GM12891 (cell line): ENCODE data around the gene GALNT7.
A peak's percentile ranks its signal among the peaks of the same experiment; 100 is the strongest.
"Not testable (repeated sequence)": the region's sequence is repeated elsewhere in the genome, so short reads cannot be mapped to it uniquely, and the experiment has no call there.

Experiments used
- DNase-seq: peaks from one replicate; pipeline ENCODE4 v3.0.0; 2011; ENCODE audit warnings: low spot score; ENCODE audit not compliant: insufficient read length
- FAIRE-seq: peaks from 2 replicates; lab custom pipeline; 2011; peaks lifted over from hg19 to GRCh38; lab: Jason Lieb, UNC
- PAX5 ChIP-seq: IDR thresholded peaks from 2 replicates; pipeline ENCODE4 v1.6.1; 2011; ENCODE audit warnings: low read length, moderate library complexity, mild to moderate bottlenecking; ENCODE audit not compliant: insufficient read depth, severe bottlenecking
- POLR2A ChIP-seq: IDR thresholded peaks from 2 replicates; pipeline ENCODE4 v1.6.1; 2011; ENCODE audit warnings: low read depth, low read length, control low read depth
- POLR2AphosphoS5 ChIP-seq: IDR thresholded peaks from 2 replicates; pipeline ENCODE4 v1.6.1; 2011; ENCODE audit warnings: low read depth, low read length, control low read depth
- POU2F2 ChIP-seq: IDR thresholded peaks from 2 replicates; pipeline ENCODE4 v1.6.1; 2011; ENCODE audit warnings: low read depth, mild to moderate bottlenecking, control low read depth, low read length, moderate library complexity
- SPI1 ChIP-seq: IDR thresholded peaks from 2 replicates; pipeline ENCODE4 v1.6.1; 2011; ENCODE audit warnings: low read depth, low read length, control low read depth
- TAF1 ChIP-seq: IDR thresholded peaks from 2 replicates; pipeline ENCODE4 v1.6.1; 2011; ENCODE audit warnings: low read depth, low read length, control low read depth

The GALNT7 gene

GRCh38 chr4:173208420-173208819 is 39.8 kb downstream of the GALNT7 start:
- no peak for FAIRE-seq
- DNase-seq: no peak
- TF ChIP-seq POLR2A (no peak), POLR2AphosphoS5 (no peak), SPI1 (no peak), POU2F2 (no peak), PAX5 (no peak), TAF1 (no peak)

- DNase-seq (no peak), FAIRE-seq (no peak)
- TF ChIP-seq TAF1 (no peak), PAX5 (no peak), POU2F2 (no peak), POLR2A (no peak), SPI1 (no peak), POLR2AphosphoS5 (no peak)
Observed at GRCh38 chr4:173211222-173211621, 42.6 kb downstream of the GALNT7 start.

DNA sequence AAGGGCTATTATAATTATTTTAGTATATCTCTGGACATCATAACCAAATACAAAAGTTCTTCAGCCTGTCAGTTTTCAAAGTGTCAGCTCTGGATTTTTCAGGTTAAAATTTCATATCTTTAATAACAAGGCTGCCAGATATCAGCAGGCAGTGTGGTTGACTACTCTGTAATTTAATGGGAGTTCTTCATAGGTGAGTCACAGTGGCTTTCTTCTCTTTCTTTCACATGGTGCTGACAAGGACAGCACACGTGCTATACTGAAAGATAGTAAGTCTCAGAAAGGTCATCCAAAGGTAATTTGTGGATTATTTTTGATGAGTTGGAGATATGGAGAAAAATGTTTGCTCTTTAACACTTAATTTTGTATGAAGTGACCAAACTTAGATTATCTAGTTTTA is 43.2 kb downstream of the GALNT7 start:
- DNase-seq: no peak
- TF ChIP-seq POU2F2 (no peak), POLR2AphosphoS5 (no peak), SPI1 (no peak), POLR2A (no peak), PAX5 (no peak), TAF1 (no peak)
- FAIRE-seq: peak; percentile 64

DNA sequence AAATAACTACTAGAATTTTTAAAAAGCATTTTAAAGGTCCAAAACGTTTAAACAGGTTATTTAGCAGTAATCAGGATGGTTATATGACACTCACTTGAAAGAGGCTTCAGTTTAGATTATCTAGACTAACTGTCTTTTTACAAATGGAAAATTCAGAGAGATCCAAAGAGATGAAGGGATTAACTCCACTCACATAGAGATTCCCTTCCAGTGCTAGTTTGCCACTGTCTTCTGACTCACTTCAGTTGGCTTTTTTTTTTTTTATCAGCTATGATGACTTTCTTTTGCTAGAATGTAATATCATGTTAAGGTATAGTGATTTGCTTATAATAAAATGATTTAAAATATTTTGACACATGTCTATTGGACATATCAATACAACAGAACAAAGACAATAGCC is 43.8 kb downstream of the GALNT7 start:
- TF ChIP-seq POLR2AphosphoS5 (no peak), PAX5 (no peak), SPI1 (no peak), TAF1 (no peak), POLR2A (no peak), POU2F2 (no peak)
- DNase-seq (no peak), FAIRE-seq (no peak)

DNA sequence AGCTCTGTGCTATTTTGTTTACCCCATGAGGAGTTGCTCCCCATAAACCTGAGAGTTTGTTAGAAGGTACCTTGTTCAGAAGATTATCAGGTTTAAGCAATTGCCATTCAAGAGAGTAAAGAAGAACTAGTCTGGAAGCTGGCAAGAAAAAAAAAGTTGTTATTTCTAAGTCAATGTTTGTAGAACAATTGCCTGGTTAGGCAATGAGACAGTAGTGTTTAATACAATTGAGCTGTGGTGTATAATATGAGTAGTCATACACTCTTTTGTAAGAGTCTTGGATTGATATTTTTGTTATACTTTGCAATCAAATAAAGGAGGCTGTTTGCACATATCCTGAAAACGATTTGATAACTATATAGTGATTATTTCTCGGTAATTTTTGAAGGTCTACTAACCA is 44.7 kb downstream of the GALNT7 start:
- TF ChIP-seq POLR2A (no peak), TAF1 (no peak), PAX5 (no peak), POLR2AphosphoS5 (no peak), SPI1 (no peak), POU2F2 (no peak)
- peak; percentile 13 for FAIRE-seq
- DNase-seq: no peak

DNA sequence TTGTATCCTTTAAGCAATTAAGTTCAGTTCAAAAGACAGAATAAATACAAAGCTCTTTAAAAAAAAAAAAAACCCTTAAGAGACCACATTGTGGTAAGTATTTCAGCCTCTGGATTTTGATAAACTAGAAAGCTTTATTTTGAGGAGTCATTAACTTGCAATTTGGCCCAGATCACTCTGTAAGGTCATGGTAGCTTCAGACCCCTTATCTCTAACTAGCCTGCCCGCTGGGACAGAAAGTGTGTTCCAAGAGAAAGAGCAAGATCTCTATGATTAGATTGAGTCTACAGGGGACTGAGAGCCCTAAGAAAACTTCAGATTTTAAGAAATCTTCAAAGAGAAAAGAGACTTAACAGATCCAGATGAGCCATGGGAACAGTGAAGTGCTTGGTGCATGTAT is 45.6 kb downstream of the GALNT7 start:
- DNase-seq (no peak), FAIRE-seq (no peak)

DNA sequence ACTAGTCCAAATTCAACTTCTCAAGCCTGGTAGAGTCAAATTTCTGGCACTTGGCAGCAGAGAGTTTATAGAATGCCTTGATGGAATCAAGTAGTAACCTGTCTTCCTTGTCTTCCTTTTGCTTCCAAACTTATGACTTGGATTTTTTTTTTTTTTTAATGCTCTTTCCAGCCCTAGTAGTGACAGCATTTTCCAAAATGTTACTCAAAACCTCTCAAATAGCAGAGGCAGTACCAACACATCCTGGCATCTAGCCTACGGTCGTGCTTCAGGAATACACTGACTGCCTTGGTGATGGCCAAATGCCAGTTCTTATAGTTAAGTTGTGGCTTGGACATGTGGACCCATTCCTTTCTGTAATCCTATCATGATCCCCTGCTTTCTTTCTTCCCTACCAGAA is 46.0 kb downstream of the GALNT7 start:
- no peak for DNase-seq
- TF ChIP-seq PAX5 (no peak), POLR2A (no peak), POLR2AphosphoS5 (no peak), TAF1 (no peak), POU2F2 (no peak), SPI1 (no peak)
- no peak for FAIRE-seq

More for the DNA sequence above, 45.6 kb downstream of the GALNT7 start:
- no peak for TF ChIP-seq POLR2AphosphoS5
- TF ChIP-seq PAX5: no peak
- TF ChIP-seq SPI1: no peak
- no peak for TF ChIP-seq POLR2A
- no peak for TF ChIP-seq POU2F2
- no peak for TF ChIP-seq TAF1

DNA sequence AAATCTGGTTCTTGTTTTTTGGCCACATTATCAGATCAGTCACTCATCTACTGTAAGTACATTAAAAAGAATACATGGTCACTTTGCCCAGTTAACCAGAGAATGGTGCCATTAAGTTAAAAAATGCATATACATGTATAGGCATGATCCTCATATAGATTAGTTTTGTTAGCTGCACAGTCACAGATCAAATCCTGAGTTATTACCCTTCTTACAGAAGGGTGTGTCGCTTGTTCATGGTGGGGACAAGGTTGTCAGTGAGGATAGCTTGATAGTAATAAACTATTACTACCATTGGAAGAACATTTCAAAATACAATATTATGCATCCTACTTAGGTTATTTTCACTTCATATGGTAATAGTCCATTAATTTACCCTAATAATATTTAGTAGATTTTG is 48.5 kb downstream of the GALNT7 start:
- no peak for DNase-seq
- TF ChIP-seq PAX5: no peak
- TF ChIP-seq TAF1: no peak
- TF ChIP-seq SPI1: no peak
- TF ChIP-seq POLR2A: no peak
- TF ChIP-seq POLR2AphosphoS5: no peak
- no peak for TF ChIP-seq POU2F2
- FAIRE-seq: peak; percentile 28

DNA sequence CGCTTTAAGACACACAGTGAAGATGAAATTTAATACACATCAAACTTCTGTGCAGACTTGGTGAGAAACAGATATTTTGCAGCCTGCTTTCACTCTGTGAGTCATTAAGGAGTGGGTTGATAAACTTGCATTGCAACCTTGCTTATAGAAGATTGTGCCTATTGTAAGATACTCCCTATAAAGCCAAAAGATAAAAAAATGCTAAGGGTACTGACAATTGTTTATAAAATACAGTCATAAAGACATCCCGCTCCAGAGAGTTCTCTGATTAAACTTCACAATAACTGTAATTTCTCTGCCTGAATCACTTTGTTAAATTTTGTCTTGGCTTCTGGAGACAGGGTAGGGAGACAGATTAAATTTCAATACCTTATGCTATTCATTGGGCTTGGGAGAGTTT is 49.1 kb downstream of the GALNT7 start:
- FAIRE-seq: no peak
- no peak for DNase-seq
- TF ChIP-seq POLR2A (no peak), SPI1 (no peak), POU2F2 (no peak), TAF1 (no peak), POLR2AphosphoS5 (no peak), PAX5 (no peak)

- no peak for DNase-seq
- TF ChIP-seq TAF1 (no peak), POLR2AphosphoS5 (no peak), POLR2A (no peak), SPI1 (no peak), POU2F2 (no peak), PAX5 (no peak)
- no peak for FAIRE-seq
Observed at GRCh38 chr4:173218411-173219125, 50.0 kb downstream of the GALNT7 start.

- DNase-seq: not testable (repeated sequence)
- FAIRE-seq: peak; percentile 20
Observed at GRCh38 chr4:173219126-173219437, 50.5 kb downstream of the GALNT7 start.
